ENCODE measurements around the gene ZNF556. TPM values are rescaled to one million over a fixed set of nuclear protein-coding genes. Genes with fewer than 3 reads are reported as not detected.

Gene ZNF556
- polyA plus RNA-seq, 1 donor = 0.13 TPM

Other genes starting within 250 kb of the ZNF556 start
- gene GNG7, start 164.6 kb upstream of the ZNF556 start, polyA plus RNA-seq = 2.2 TPM
- 2.6 TPM for gene DIRAS1, start 146.0 kb upstream of the ZNF556 start, polyA plus RNA-seq
- 18.2 TPM for gene SLC39A3, start 127.3 kb upstream of the ZNF556 start, polyA plus RNA-seq
- 41.3 TPM for gene SGTA, start 84.1 kb upstream of the ZNF556 start, polyA plus RNA-seq
- gene THOP1, start 81.8 kb upstream of the ZNF556 start, polyA plus RNA-seq = 41.3 TPM
- 5.5 TPM for gene ZNF554, start 47.5 kb upstream of the ZNF556 start, polyA plus RNA-seq
- gene ZNF555, start 25.9 kb upstream of the ZNF556 start, polyA plus RNA-seq = 4.9 TPM
- 11.3 TPM for gene ZNF57, start 33.6 kb downstream of the ZNF556 start, polyA plus RNA-seq
- gene ZNF77, start 77.6 kb downstream of the ZNF556 start, polyA plus RNA-seq = 7.4 TPM
- gene TLE6, start 110.2 kb downstream of the ZNF556 start, polyA plus RNA-seq = 2.1 TPM
- gene TLE2, start 161.9 kb downstream of the ZNF556 start, polyA plus RNA-seq = 87.9 TPM
- gene TLE5, start 195.2 kb downstream of the ZNF556 start, polyA plus RNA-seq = 335 TPM
- gene GNA11, start 227.0 kb downstream of the ZNF556 start, polyA plus RNA-seq = 157 TPM

Data from large intestine (tissue), 1 donor.